GM12873 (cell line): Measurements from ENCODE around the gene CTRB1.
A peak's percentile ranks its signal among the peaks of the same experiment; 100 is the strongest.

Experiments used
- TF ChIP-seq, protein P1 (sequence below): IDR thresholded peaks from 2 replicates; pipeline ENCODE4 v1.5.1; 2012; ENCODE audit warnings: low read depth, mild to moderate bottlenecking, moderate library complexity, low read length, control low read depth; ENCODE audit not compliant: insufficient read depth; ENCODE audit errors: missing control alignments

The CTRB1 gene

DNA sequence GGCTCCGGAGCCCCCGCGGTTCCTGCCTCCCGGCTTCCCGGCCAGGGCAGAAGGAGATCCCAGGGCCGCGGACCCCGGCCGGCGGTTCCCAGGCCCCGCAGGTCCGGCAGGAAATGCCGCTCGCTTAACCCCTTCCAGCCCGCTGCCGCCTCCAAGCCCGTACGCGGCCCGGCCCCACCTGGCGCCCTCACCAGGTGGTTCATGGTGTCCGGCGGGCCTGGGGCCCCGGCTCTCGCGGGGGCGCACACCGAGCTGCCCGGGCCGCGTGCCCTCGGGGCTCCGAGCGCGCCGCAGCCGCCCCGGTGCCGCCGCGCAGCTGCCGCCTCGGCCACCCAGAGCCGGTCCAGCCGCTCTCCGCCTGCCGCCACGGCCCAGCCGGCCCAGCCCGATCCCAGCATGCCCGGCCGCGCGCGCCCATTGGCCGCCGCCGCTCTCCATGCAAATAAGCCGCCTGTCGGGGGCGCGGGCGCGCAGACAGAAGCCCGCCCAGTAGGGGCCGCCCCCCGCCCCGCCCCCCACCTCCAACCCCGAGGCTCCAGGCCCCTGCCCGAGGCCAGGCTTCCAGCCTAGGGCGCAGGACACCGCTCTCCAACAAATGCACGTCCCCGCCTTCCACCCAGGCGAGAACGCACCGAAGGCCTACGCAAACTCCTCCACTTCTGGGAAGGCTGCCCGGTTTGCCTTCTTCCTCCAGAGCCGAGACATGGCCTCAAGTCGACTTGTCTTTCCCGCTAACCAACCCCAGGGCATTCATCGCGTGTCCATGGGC is 32.7 kb downstream of the CTRB1 start, which contains the start of gene BCAR1:
Gene BCAR1, minus strand, starts transcription at position 345 of the 769 bp plus-strand sequence. Its CDS starts 142 bp downstream, at position 203.
- TF ChIP-seq, protein P1, sequence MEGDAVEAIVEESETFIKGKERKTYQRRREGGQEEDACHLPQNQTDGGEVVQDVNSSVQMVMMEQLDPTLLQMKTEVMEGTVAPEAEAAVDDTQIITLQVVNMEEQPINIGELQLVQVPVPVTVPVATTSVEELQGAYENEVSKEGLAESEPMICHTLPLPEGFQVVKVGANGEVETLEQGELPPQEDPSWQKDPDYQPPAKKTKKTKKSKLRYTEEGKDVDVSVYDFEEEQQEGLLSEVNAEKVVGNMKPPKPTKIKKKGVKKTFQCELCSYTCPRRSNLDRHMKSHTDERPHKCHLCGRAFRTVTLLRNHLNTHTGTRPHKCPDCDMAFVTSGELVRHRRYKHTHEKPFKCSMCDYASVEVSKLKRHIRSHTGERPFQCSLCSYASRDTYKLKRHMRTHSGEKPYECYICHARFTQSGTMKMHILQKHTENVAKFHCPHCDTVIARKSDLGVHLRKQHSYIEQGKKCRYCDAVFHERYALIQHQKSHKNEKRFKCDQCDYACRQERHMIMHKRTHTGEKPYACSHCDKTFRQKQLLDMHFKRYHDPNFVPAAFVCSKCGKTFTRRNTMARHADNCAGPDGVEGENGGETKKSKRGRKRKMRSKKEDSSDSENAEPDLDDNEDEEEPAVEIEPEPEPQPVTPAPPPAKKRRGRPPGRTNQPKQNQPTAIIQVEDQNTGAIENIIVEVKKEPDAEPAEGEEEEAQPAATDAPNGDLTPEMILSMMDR = peak; percentile 22

GRCh38 chr16:75252049-75252864 is 33.5 kb downstream of the CTRB1 start:
- TF ChIP-seq, protein P1 = no peak

GRCh38 chr16:75252946-75253911 is 34.4 kb downstream of the CTRB1 start:
- TF ChIP-seq, protein P1 = no peak

- TF ChIP-seq, protein P1 = no peak
These were observed 35.6 kb downstream of the CTRB1 start for GRCh38 chr16:75254359-75254837.

GRCh38 chr16:75256059-75256571 is 37.3 kb downstream of the CTRB1 start:
- TF ChIP-seq, protein P1 = peak; percentile 15

GRCh38 chr16:75256696-75257343 is 38.0 kb downstream of the CTRB1 start:
- TF ChIP-seq, protein P1 = no peak
